Measurements from ENCODE around the gene KCTD21. TPM values are rescaled to one million over a fixed set of nuclear protein-coding genes. Genes with fewer than 3 reads are reported as not detected.

The KCTD21 gene
- polyA plus RNA-seq, 3 donors = 7.1 to 9.5 (median 8.1) TPM

DNA sequence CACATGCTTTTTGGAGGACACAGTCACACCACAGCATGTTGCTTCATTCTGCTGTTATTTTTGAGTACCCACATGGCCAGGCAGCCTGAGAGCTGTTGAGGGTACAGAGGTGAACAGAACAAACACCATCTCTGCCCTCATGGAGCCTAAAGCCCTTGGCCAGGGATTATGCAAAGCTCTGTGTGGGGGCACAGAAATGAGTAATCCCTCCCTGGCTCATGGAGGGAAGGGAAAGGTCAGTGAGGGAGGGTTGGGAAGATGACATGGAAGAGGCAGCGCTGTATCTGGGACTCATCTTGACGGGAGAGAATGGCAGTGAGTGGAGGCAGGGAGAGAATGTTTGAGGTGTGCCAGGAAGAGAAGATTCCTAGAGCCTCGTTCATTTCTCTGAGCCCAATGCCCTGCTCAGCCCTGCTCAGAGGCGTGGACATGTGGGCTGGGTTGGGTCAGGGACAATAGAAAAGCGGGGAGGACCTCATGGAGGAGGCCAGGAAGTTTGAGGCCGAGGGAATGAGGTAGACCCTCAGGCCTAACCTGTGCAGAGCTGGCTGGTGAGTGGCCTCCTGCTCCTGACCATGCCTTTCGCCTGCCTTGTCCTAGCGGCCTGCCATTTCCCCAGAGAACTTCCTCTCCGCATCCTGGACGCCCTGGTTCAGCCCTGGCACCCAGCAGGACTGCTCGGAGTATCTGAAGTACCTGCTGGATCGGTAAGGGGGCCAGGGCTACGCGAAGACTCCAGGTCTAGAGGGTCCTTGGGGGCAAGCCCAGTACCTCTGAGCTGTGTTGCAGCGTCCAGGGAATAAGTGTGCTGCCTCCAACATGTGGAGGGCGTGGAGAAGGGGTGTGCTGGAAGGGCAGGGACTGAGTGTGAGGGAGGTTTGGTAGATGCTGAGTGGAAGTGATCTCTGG, 20.1 kb upstream of the KCTD21 start:
- DNase-seq (ENCODE audit: extremely low read depth in 1 of 11, low read depth in 9 of 11, low spot score in 4 of 11) = no peak

DNA sequence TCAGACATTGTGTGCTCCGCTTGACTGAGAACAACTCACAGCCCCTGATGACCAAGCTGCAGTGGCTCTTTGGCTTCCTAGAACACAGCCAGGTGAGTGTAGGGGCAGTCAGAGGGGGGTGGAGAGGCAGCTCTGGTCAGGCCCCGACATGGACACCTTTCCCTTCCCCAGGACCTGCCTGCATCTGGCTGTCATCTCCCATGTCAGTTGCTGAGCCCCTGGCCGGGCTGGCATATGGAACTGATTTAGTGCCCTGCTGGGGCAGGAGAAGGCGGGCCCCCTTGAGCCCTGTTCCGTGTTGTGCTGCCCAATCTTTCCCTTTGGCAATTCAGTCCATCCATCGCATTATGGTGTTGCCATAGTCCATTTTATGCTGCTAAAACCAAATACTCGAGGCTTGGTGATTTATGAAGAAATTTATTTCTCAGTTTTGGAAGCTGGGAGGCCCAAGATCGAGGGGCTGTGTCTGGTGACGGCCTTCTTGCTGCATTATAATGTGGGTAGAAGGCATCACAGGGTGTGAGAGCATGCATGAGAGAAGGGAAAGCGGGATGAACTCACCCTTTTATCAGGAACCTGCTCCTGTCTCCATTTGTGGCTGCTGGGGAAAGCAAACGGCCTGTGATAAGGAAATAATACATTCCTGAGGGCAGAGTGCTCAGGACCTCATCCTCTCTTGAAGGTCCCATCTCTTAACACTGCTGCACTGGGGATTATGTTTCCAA, 19.3 kb upstream of the KCTD21 start:
- no peak for DNase-seq (ENCODE audit: extremely low read depth in 1 of 11, low read depth in 9 of 11, low spot score in 4 of 11)

DNA sequence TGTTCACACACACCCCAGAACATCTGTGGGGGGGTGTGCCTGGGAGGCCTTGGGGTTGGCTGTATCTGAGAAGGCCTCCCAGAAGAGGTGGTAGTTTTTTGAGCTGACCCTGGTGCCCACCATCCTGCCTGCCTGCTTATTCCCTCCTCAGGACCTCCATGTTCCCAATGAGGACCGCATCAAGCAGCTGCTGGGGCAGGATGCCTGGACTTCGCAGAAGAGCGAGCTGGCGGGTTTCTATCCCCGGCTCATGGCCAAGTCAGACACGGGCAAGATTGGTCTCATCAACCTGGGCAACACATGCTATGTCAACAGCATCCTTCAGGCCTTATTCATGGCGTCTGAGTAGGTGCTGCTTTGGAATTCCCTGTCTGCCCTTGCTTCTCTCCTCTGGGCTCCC, 17.3 kb upstream of the KCTD21 start:
- no peak for DNase-seq (ENCODE audit: extremely low read depth in 1 of 11, low read depth in 9 of 11, low spot score in 4 of 11)

DNA sequence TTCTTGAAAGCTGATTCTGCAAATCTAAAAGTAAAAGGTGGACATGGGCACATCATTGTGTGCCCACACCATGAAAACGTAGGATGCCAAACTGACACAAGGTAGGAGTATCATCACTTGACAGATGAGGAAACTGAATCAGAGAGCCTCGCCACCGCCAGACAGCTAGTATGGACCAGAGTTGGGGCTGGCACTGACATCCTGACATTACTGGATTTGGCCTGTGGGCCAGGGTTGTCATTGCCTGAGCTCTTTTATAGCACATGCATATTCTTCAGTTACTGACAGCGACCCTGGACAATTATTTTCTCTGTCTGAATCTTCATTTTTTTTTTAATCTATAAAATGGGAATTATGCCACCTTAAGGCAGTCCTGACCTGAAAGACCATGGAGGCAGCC, 16.8 kb upstream of the KCTD21 start:
- no peak for DNase-seq (ENCODE audit: extremely low read depth in 1 of 11, low read depth in 9 of 11, low spot score in 4 of 11)

DNA sequence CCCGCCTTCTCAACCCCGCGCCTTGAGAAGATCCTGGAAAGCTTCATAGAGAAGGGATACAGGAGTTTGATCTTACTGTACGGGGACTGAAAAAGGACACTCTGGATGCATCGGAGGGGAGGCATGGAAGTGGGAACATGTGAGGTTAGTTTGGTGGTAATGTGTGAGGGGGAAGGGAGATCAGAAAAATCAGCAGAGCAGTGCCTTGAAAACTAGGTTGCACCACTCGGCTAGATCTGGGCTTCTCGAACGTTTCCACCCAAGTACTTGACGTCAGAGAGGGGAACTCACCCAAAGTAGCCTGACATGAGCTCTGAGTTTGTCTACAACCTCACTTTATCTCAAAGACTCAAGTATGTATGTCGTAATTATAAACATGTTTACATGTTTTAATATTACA, 14.8 kb upstream of the KCTD21 start:
- no peak for DNase-seq (ENCODE audit: extremely low read depth in 1 of 11, low read depth in 9 of 11, low spot score in 4 of 11)

DNA sequence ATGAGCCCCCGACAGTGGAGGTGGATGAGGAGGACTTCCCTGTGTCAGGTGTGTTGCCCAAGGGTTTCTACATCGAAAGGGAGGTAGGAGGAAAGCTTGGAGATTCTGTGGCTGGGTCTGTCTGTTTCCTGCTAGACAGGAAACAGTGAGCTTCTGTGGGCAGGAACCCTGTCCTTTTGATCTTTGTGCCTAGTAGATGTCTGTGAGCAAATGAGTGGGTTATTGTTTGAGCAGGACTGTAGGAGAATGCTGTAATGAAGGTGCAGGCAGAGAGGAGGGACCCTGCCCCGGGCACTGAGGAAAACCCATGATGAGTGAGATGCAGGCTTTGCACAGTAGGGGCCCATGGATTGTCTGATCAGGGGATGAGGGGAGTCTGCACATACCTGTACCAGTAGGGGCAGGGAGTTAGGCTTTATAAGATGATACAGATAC, 14.3 kb upstream of the KCTD21 start:
- no peak for DNase-seq (ENCODE audit: extremely low read depth in 1 of 11, low read depth in 9 of 11, low spot score in 4 of 11)

DNA sequence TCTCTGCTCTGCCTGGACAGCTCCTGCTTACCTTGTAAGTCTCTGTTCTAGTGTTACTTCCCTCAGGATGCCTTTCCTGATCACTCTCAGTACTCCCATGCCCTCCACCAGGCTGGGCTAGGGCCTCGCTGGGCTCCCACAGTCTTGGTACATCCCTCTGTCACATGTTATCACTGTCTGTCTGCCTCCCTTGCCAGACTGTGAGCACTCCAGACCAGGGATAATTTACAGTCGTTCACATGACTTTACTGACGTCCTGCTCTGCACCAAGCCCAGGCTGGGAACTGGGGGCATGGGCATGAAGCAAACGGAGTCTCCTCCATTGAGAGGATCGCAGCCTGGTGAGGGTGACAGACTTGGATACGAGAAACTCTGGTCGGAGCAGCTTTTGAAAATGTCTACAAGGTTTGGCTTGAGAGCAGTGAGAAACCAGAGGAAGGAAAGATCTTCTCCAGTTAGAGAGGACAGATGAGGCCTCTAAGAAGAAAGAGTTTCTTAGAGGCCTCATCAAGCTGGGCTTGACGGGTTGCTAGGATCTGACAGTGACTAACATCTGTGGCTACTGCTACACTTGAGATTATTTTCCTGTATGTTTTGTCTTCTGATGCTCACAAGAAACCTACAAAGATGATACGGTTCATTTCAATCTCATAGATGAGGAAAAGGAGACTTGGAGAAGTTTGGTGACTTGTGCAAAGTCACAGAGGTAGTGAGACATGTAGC, 12.8 kb upstream of the KCTD21 start:
- no peak for DNase-seq (ENCODE audit: extremely low read depth in 1 of 11, low read depth in 9 of 11, low spot score in 4 of 11)

DNA sequence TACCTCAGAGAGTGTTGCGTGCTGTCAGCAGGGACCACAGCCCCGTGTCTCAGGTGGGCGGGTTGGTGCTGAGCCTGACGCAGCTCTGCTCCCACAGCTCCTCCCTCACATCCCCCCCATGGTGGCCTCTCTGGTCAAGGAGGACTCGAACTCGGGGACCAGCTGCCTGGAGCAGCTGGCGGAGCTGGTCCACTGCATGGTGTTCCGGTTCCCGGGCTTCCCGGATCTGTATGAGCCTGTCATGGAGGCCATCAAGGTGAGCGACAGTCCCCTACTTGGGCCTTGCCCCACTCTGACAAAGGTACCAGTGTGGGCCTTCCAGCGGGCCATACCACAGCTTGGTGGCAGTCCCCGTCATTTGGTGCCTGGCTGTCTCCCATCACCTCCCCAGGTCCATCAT, 12.1 kb upstream of the KCTD21 start:
- no peak for DNase-seq (ENCODE audit: extremely low read depth in 1 of 11, low read depth in 9 of 11, low spot score in 4 of 11)

DNA sequence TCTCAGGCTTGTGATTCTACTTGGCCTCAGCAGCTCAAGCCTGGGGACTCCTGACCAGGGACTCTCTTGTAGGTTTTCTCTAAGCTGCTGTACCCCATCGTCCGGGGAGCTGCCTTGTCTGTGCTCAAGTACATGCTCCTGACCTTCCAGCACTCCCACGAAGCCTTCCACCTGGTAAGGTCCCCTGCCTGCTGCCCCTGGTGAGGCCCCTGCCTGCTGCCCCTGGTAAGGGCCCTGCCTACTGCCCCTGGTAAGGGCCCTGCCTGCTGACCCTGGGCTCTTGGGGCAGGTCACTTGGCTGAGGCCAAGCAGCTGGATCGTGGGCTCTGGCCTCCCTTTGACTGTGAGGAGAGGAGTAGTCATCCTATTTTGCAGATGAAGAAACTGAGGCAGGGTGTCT, 11.6 kb upstream of the KCTD21 start:
- DNase-seq (ENCODE audit: extremely low read depth in 1 of 11, low read depth in 9 of 11, low spot score in 4 of 11) = no peak

DNA sequence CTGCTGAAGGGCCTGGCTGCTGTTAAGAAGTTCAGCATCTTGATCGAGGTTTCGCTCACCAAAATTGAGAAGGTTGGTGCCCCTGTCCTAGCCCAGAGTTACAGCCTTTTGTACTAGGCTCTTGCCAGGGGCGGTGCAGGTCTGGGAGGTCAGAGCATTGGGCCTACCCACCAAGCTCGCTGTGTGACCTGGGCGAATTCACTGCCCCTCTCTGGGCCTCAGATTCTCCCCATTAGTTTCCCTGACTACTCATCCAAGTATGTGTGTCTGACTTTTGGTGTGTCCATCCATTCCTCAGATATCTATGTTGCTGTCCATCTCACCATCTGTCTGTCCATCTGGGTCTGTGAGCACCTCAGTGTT, 11.2 kb upstream of the KCTD21 start:
- no peak for DNase-seq (ENCODE audit: extremely low read depth in 1 of 11, low read depth in 9 of 11, low spot score in 4 of 11)

DNA sequence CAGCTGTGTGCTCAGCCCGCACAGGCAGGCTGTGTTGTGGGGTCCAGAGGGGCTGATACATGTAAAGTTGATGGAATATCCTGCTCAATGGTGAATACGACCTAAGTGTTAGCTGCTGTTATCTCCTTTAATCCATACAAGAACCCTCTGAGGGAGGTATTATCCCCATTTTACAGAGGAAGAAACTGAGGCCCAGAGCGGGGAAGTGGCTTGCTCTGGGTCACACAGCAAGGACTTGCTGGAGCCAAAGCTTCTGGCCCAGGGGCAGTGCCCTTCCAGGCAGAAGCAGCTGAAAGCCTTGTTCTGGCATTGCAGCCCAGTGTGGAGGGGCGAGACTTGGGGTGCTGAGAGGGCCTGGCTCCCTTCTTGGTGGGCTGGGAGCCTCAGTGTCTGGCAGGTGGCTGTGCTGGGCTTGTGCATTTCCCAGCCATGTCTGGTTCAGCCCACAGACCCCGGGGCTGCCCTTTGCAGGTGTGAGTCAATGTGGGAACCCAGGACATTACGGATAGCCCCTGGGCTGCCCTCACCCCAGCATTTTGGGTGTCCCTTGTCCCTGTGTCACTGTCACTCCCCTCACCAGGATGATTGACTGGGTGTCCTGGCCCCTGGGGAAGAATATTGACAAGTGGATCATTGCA, 10.7 kb upstream of the KCTD21 start:
- no peak for DNase-seq (ENCODE audit: extremely low read depth in 1 of 11, low read depth in 9 of 11, low spot score in 4 of 11)

DNA sequence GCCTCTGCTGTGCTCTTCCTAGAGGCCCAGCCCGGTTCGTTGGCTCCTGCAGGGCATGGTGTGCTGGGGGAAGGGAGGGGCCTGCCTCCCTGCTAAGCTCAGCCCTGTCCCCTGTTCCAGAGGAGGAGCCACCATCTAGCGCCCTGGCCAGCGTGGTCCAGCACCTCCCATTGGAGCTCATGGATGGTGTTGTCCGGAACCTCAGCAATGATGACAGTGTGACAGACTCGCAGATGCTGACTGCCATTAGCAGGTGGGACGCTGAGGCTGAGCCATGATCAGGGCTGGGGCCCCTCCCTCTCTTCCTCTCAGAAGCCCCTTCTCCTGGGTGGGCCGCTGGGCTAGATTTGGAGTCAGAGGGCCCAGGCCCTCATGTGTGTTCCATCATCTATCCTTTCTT, 9.4 kb upstream of the KCTD21 start:
- no peak for DNase-seq (ENCODE audit: extremely low read depth in 1 of 11, low read depth in 9 of 11, low spot score in 4 of 11)

DNA sequence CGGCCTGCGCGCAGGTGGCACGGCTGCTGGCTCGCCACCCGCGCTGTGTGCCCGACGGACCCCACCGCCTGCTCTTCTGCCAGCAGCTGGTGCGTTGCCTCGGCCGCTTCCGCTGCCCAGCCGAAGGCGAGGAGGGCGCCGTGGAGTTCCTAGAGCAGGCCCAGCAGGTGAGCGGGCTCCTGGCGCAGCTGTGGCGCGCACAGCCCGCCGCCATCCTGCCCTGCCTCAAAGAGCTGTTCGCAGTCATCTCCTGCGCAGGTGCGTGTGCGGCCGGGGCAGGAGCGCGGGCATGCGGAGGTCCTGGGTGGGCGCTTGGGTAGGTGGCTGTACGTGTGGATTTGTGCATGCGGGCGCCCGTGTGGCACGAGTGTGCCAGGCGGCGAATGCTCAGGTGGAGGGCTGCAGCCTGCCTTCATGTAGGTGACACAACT, 8.2 kb upstream of the KCTD21 start:
- DNase-seq (ENCODE audit: extremely low read depth in 1 of 11, low read depth in 9 of 11, low spot score in 4 of 11) = no peak

DNA sequence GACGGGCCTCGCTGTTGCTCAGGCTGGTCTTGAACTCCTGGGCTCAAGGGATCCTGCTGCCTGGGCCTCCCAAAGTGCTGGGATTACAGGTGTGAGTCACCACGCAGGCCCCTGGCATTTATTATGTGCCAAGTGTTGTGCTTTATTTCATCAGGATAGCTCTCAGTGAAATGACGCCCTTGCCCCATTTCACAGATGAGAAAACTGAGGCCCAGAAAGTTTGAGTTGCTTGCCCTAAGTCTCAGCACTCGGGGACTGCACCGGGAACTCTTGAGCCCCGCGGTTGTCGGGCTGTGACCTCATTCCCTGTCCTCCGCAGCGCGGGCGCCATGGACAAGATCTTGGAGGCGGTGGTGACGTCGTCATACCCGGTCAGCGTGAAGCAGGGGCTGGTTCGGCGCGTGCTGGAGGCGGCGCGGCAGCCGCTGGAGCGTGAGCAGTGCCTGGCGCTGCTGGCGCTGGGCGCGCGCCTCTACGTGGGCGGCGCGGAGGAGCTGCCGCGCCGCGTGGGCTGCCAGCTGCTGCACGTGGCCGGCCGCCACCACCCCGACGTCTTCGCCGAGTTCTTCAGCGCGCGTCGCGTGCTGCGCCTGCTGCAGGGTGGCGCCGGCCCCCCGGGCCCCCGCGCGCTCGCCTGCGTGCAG, 7.6 kb upstream of the KCTD21 start:
- DNase-seq (ENCODE audit: extremely low read depth in 1 of 11, low read depth in 9 of 11, low spot score in 4 of 11) = peak in 4 of 11 donors; percentile 13 to 45 (median 28)

DNA sequence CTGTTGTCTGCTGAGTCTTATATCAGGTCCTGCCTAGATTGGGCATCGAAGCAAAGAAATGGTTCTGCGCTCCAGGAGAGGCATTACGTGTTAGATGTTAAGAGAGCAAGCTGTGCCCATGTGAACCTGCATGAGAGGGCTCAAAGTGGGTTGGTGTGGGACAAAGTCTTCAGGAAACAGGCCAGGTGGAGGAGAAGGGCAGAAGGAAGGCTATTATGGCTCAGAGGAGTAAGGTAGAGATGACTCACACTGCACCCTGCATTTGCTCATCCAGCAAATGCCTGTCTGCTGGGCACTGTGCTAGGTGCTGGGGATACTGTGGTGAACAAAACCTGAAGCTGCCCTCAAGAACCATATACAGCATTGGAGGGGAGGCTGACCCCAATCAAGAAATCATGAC, 6.1 kb upstream of the KCTD21 start:
- no peak for DNase-seq (ENCODE audit: extremely low read depth in 1 of 11, low read depth in 9 of 11, low spot score in 4 of 11)

DNA sequence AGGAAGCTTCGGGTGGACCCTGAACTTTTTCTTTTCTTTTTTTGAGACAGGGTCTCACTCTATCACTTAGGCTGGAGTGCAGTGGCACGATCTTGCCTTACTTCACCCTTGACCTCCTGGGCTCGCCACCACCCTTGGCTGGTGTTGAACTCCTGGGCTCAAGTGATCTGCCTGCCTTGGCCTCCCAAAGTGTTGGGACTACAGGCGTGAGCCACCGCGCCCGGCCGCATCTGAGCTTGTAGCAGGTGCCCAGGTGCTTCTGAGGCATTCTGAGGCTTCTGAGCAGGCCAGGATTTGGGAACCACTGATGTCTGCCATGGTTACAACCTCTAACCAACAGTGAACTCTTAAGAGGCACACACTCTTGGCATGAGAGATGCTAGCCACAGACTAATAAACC, 5.4 kb upstream of the KCTD21 start:
- DNase-seq (ENCODE audit: extremely low read depth in 1 of 11, low read depth in 9 of 11, low spot score in 4 of 11) = no peak

DNA sequence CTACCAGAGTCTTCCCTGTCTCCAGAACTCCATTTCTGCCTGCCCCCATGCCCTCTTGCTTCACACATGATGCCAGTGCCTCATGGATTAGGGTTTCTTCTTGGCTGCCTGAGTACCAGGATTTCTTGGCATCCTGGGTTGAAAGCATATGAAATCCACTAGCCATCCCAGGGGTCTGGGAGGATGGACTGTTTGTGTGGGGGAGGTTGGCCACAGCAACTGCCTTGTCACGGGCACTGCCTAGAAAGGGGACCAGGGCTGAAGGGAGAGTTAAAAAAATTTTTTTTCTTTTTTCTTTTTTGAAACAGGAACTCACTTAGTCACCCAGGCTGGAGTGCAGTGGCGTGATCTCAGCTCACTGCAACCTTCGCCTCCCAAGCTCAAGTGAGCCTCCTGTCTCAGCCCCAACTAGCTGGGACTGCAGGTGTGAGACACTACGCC, 4.5 kb upstream of the KCTD21 start:
- DNase-seq (ENCODE audit: extremely low read depth in 1 of 11, low read depth in 9 of 11, low spot score in 4 of 11) = no peak

DNA sequence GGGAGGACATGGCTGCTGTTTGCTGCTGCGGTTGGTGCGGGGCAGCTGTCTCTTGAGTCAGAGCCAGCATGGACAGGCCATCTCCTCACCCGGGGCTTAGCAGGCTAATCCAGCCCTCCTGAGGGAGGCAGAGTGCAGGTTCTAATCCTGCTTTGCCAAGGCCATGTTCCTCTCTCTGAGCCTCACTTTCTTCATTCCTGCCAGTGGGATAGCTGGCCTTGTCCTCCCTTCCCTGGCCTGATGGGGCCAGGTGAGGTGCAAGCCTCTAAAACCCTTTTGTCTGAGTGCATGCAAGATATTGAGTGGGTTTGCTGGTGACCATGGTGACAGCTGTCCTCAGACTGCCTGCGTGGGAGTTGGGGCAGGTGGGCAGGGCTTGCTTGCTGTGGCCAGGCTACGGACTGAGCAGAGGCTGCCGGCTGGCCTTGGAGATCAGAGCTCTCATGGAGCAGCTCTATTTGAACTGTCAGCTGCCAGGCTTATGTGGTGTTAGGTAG, 3.8 kb upstream of the KCTD21 start:
- DNase-seq (ENCODE audit: extremely low read depth in 1 of 11, low read depth in 9 of 11, low spot score in 4 of 11) = peak in 1 of 11 donors; percentile 20

Measured in renal cortex interstitium (tissue), 11 donors.